Head of caudate nucleus (tissue), 42 donors: ENCODE measurements around the gene GNB1L.

Experiments
- DNase-seq, 42 donors: peaks; one replicate each; pipeline versions ENCODE4 v3.0.0 to v3.0.0-alpha.2; 2020 to 2021; ENCODE audit warnings: mixed read lengths in 7 of 42
- intact Hi-C: fragments of 100-400 bp; cut with DNase I; formaldehyde crosslinking; loops from one replicate; pipeline ENCODE4 v1.15.0; 2022

The GNB1L gene

GRCh38 chr22:19852177-19852781 is 2.4 kb downstream of the GNB1L start:
- intact Hi-C loops, result loop anchor here (5.0 kb wide), 1 partner anchor 120 kb away; no protein-coding TSS in a partner anchor
- DNase-seq, result peak in 4 of 42 donors; percentile 2 to 36 (median 10)

GRCh38 chr22:19851291-19852176 is 3.1 kb downstream of the GNB1L start:
- peak in 2 of 42 donors; percentile 6 to 26 for DNase-seq
- intact Hi-C loops, result loop anchor here (5.0 kb wide), 1 partner anchor 119 kb away; no protein-coding TSS in a partner anchor

DNA sequence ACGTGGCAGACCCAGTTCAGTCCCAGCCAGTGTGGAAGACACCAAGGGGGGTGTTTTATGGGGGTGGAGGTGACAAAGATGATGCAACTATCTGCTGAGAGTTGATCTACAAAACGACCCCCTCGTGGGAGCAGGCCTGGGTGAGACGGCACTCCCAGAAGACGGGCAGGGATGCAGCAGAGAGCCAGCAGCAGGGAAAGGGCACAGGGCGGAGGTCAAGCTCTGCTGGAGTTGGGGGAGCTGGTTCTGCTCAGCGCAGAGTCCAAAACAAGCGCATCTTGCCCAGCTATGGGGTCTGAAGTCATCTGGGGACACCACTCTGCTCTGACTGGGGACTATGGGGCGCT is 3.9 kb downstream of the GNB1L start:
- intact Hi-C loops, result loop anchor here (5.0 kb wide), 1 partner anchor 118 kb away; no protein-coding TSS in a partner anchor
- DNase-seq, result peak in 1 of 42 donors; percentile 28

DNA sequence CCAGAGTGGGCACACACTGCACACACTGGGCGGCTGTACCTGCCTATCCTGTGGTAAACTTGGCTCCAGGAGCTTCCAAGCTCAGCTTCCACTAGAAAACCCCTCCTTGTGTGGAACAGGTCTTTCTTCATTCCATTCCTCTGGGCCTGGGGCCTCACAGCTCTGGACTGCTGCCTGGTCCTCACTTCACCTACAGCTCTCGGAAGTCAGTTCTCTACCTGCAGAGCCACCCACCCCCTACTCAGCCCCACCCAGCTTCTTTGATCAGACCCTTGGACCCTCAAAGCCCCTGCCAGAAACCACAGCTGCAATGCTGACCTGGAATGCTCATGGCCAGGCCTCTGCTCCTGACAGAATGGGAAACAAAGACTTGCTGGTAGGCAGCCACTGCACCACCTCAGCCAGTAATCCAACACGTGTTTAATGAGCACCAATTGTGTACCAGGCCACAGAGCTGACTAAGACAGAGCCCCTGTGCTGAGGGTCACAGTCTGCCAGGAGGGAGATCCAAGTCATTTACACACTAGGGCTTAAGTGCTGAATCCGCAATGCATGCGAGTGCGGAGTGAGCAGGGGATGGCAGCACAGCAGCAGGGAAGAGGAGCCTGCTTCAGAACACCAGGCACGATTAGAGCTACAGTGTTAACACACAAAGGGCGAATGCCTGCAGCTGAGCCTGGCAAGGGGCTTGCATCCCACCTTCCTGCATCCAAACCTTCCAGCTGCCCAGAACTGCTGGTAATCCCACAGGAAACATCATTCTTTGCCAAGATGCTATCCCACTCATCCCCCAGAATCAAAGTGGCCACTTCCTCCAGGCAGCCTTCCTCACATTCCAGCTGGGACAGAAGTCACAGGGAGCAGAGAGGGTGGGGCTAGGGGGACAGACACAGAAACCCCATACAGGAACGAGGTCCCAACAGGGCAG is 4.6 kb downstream of the GNB1L start:
- DNase-seq, result peak in 3 of 42 donors; percentile 6 to 35 (median 18)
- intact Hi-C loops, result loop anchor here (5.0 kb wide), 1 partner anchor 118 kb away; no protein-coding TSS in a partner anchor

GRCh38 chr22:19848298-19849224 is 6.1 kb downstream of the GNB1L start:
- intact Hi-C loops, result no loop called here
- peak in 3 of 42 donors; percentile 7 to 31 (median 30) for DNase-seq

GRCh38 chr22:19847345-19847632 is 7.4 kb downstream of the GNB1L start:
- peak in 1 of 42 donors; percentile 1 for DNase-seq
- intact Hi-C loops, result no loop called here

DNA sequence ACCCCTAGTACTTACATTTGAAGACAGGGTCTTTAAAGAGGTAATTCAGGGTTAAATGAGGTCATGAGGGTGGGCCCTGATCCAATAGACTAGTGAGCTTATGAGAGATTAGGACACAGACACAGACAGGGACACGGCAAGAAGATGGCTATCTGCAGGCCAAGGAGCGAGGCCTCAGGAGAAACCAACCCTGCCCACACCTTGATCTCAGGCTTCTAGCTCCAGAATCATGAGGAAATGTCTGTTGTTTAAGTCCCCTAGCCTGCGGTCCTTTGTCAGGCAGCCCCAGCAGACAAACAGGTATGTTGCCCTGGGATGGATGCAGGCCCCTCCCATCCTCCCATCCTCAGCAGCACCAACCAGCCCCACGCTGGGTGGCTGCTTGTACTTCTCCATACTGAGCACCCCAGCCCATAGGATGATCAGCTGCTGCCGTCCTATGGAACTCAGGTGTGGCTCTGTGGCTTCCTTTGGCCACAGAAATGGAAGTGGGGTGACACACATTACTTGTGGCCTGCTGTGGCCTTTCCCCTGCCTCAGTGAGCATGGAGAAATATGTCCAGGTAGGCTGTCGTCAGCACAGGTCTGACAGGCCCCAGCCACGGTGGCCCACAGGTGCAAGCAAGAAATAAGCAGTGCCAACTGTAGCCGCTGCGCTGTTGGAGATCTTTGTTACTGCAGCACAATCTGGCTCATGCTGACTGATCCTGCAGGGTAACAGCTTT is 7.9 kb downstream of the GNB1L start:
- intact Hi-C loops, result no loop called here
- DNase-seq, result peak in 3 of 42 donors; percentile 2 to 25 (median 24)

- intact Hi-C loops, result no loop called here
- peak in 2 of 42 donors; percentile 19 to 30 for DNase-seq
Measured at GRCh38 chr22:19845054-19845722, 9.5 kb downstream of the GNB1L start.

DNA sequence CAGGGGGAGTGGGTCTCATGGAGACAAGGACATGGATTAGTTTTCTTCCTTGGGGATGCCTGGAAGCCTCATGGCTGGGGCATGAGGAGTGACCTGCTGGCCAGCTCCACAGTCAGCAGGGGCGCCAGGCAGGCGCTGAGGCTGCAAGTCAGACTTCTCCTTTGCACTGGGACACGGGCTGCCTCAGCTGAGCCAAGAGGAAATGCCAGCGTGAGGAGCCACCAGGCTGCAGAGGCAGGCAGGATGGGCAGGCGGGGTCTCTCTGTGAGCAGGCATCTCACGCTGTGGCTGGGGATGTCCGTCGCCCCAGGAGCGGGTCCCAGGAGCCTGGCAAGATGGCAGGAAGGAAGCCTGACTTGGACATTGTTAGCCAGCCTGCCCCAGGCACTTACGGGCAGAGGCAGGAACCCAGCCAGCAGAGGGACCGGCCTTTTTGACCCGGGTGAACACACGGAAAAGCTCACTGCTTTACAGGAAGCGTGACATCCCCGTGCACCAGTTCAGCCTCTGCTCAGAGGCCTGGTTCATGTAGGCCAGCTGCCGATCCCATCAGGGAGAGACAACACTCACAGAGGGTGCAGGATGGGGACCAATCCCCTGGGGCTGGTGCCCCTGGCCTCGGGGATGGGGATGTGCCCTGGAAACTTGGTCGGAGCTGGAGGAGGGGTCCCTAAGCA is 10.2 kb downstream of the GNB1L start:
- intact Hi-C loops, result no loop called here
- DNase-seq, result peak in 32 of 42 donors; percentile 15 to 71 (median 50)

GRCh38 chr22:19843857-19844376 is 10.8 kb downstream of the GNB1L start:
- intact Hi-C loops, result no loop called here
- peak in 1 of 42 donors; percentile 24 for DNase-seq

- intact Hi-C loops, result no loop called here
- DNase-seq, result peak in 6 of 42 donors; percentile 5 to 39 (median 22)
Measured at GRCh38 chr22:19843107-19843856, 11.4 kb downstream of the GNB1L start.

GRCh38 chr22:19842393-19843106 is 12.1 kb downstream of the GNB1L start:
- peak in 3 of 42 donors; percentile 0 to 29 (median 7) for DNase-seq
- intact Hi-C loops, result no loop called here

- DNase-seq, result peak in 2 of 42 donors; percentile 2 to 3
- intact Hi-C loops, result no loop called here
Measured at GRCh38 chr22:19841641-19842392, 12.9 kb downstream of the GNB1L start.
